Activated CD4-positive, alpha-beta T cell treated with anti-CD3 and anti-CD28 coated beads, Interleukin-2, amount 50 U/mL, for 4 hours (primary cell): Measurements from ENCODE around the gene THUMPD3.

Experiments
- DNase-seq, 2 experiments: peaks; one replicate each; pipeline ENCODE4 v3.0.0-alpha.2; 2020

The THUMPD3 gene

DNA sequence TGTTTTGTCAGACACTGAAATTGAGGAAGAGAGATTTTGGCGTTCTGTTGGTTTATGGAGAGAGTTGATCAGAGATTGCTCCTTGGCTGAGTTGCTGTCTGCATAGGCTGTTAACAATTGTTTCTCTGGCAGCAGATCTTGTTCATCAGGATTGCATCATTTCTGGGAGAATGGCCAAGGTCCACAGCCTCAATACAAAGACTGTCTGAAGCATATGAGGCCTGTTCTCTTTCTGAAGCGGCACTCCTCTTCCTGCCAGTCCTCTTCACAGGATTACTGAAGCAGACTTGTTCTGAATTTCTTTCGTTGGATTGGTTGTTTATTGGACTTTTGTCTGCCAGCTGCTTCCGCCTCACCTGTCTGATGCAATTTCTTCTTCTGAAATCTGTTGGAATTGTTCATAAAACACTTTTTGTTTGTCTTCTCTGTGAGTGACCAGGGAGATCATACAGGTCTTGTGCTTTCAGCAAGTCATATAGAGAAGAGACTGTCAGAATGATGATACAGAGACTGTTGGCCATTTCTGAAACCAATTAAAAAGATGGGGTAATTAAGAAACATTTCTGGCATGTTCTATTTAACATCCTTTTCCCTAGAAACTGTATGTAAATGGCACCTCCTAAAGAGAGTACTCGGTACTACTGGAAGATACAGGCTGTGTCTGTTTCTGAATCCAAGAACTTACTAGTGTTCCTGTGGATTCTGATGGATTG is 60.0 kb downstream of the THUMPD3 start:
- DNase-seq = no peak

DNA sequence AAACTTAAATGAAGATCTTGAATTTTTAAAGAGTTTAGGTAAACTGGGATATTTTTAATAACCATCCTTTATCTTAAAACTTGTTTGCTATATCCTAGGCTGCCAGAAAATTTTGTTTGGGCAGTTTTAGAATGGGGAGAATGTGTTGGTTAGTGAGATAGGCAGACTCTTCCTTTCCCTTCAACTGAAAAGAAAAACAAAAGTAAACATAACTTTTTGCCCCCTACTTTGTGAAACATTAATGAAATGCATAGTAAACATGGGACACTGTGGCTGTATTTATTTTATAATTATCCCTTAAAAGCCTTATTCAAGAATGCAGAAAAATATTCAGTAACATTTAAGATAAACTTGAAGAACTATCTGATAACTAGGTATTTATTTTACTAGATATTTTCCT is 65.6 kb downstream of the THUMPD3 start:
- no peak for DNase-seq

DNA sequence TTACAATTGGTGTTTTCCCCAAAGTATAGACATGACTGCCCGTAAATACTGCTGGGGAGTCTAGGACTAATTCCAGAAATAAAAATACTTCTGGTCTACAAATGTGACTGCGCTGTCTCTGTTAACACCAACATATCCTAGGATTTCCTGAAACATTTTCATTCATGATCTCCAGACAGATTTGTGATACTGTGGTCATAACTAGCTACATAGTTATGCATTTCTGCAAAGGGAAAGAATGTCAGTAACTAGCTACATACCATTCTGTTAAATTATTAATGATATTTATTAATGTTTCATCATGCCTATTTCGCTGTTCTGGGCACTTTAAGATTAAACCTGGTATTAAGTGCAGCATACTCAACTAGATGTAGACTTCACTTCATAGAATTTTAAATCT is 67.9 kb downstream of the THUMPD3 start:
- DNase-seq = no peak

DNA sequence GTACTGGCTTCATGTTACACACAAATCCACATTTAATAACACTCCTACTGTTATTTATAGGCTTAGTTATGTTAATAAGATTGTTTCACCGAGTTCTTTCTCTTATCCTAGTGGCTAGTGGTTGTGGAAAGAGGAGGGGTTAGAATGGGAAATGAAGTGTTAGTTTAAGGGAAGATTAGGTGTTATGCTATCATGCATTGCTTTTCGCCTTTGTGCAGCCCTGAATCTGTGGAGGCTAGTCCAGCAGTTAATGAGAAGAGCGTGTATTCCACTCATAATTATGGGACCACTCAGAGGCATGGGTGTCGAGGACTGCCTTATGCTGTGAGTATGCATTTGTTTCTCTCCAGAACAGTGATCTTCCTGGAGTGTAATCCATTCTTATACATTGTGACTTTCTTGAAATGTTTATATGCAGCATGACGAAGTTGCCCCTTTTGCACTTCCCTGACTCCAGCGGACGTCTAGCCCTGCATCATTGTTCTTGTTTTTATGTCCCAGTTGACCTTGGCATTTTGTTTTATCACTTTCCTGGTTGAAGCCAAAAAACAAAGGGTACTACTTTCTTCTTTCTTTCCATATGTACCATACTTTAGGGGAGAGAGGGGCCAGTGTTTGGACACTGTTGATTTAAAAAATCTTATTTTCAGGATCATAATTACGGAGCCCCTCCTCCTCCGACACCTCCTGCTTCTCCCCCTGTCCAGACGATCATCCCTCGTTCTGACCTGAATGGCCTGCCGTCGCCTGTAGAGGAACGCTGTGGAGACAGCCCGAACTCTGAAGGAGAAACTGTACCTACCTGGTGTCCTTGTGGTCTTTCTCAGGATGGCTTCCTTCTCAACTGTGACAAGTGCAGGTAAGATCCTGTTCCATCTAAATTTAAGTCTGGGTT is 71.0 kb downstream of the THUMPD3 start:
- no peak for DNase-seq

DNA sequence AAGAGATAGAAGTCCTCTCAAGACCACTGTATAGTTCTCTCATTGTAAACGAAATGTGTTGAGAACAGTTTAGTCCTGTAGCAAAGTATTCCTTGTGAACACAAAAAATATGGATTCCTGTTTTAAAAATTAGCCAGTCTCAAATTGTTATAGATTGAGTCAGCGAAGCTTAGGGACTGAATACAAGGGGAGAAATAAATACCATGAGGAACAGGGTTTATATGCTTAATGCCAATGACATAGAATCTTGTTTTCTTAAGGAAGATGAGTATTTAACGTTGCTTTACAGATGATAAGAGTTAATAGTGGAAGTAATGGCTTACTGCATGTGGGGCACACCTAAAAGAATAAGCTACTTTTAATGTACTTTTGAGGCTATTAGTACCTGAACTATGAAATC is 72.5 kb downstream of the THUMPD3 start:
- no peak for DNase-seq
